MCF 10A (cell line): ENCODE data around the gene PNRC1. TPM values are rescaled to one million over a fixed set of nuclear protein-coding genes. Genes with fewer than 3 reads are reported as not detected.

Experiments
- BruUV-seq: library from RNA; stranded (reverse); fragments of 400-500 nt; replicated peaks from 2 replicates; lab custom pipeline; 2021; lab: Mats Ljungman, UMichigan
- CTCF ChIA-PET: fragments of 300-600 bp; sonication (Branson Sonifier 250); formaldehyde crosslinking; extraction: SDS; loops from one replicate; lab custom pipeline; 2021; ENCODE audit warnings: antibody characterized with exemption, inconsistent platforms; lab: Yijun Ruan, JAX
- POLR2A ChIA-PET: fragments of 300-600, 350-650 bp; sonication (Branson Sonifier 250); formaldehyde crosslinking; extraction: SDS; loops from one replicate; lab custom pipeline; 2020; ENCODE audit warnings: antibody characterized with exemption, inconsistent platforms; lab: Yijun Ruan, JAX
- DNase-seq: peaks from one replicate; pipeline ENCODE4 v3.0.0-alpha.2; 2018; ENCODE audit not compliant: unreplicated experiment
- H3K27ac Mint-ChIP-seq: one replicate; pipeline ENCODE4 v1.8.0; 2022; ENCODE audit warnings: mild to moderate bottlenecking, low read depth, mixed read lengths; ENCODE audit not compliant: unreplicated experiment
- H3K27me3 Mint-ChIP-seq: one replicate; pipeline ENCODE4 v1.8.0; 2022; ENCODE audit warnings: mixed read lengths; ENCODE audit not compliant: insufficient read depth, unreplicated experiment
- H3K36me3 Mint-ChIP-seq: one replicate; pipeline ENCODE4 v1.8.0; 2022; ENCODE audit warnings: mild to moderate bottlenecking, moderate library complexity, mixed read lengths; ENCODE audit not compliant: insufficient read depth, unreplicated experiment
- H3K4me1 Mint-ChIP-seq: one replicate; pipeline ENCODE4 v1.8.0; 2022; ENCODE audit warnings: mixed read lengths; ENCODE audit not compliant: insufficient read depth, unreplicated experiment
- H3K4me3 Mint-ChIP-seq: one replicate; pipeline ENCODE4 v1.8.0; 2022; ENCODE audit warnings: mild to moderate bottlenecking, moderate library complexity, mixed read lengths; ENCODE audit not compliant: unreplicated experiment
- H3K9me3 Mint-ChIP-seq: one replicate; pipeline ENCODE4 v1.8.0; 2022; ENCODE audit warnings: mixed read lengths; ENCODE audit not compliant: unreplicated experiment
- CTCF ChIP-seq: fragments of 200-600 bp; IDR thresholded peaks from one replicate; pipeline ENCODE4 v1.8.0; 2022; ENCODE audit warnings: antibody characterized with exemption, mild to moderate bottlenecking; ENCODE audit not compliant: unreplicated experiment
- intact Hi-C: fragments of 100-400 bp; cut with micrococcal nuclease; formaldehyde crosslinking; loops from 2 replicates; pipeline ENCODE4 v1.14.1; 2022
- total RNA-seq: library from RNA; stranded (reverse); gene quantifications from 2 replicates; pipeline ENCODE4 v1.2.3, GENCODE V29; 2022

PNRC1 gene
- total RNA-seq, 1 experiment from 2014 or later: 158 TPM

GRCh38 chr6:89131599-89131998 lies 51.0 kb downstream of the PNRC1 start:
- DNase-seq: no peak
- Mint-ChIP-seq H3K36me3 (no peaks in the 10 kb centered on the region), H3K9me3 (peaks cover 7% of the 10 kb centered on the region), H3K4me3 (no peak overlapping the region), H3K27ac (no peak overlapping the region), H3K4me1 (no peaks in the 10 kb centered on the region), H3K27me3 (no peaks in the 10 kb centered on the region)
- intact Hi-C loops: no loop called here
- no TSS peak for BruUV-seq
- CTCF ChIA-PET: no interaction called here
- POLR2A ChIA-PET: interaction anchor here (0.7 to 1.0 kb wide), 2 partner anchors 14 to 49 kb away, joined by 3 to 5 read pairs; partner anchors contain the start of gene PM20D2
- no peak for TF ChIP-seq CTCF

GRCh38 chr6:89132057-89132456 lies 51.5 kb downstream of the PNRC1 start:
- no TSS peak for BruUV-seq
- no peaks in the 10 kb centered on the region for H3K27me3 Mint-ChIP-seq
- CTCF ChIA-PET: no interaction called here
- intact Hi-C loops: no loop called here
- H3K4me3 Mint-ChIP-seq: no peak overlapping the region
- no peaks in the 10 kb centered on the region for H3K36me3 Mint-ChIP-seq
- no peak overlapping the region for H3K27ac Mint-ChIP-seq
- H3K9me3 Mint-ChIP-seq: peaks cover 7% of the 10 kb centered on the region
- TF ChIP-seq CTCF: no peak
- no peaks in the 10 kb centered on the region for H3K4me1 Mint-ChIP-seq
- POLR2A ChIA-PET: no interaction called here
- no peak for DNase-seq

- Mint-ChIP-seq H3K36me3 (no peaks in the 10 kb centered on the region), H3K4me1 (no peaks in the 10 kb centered on the region), H3K9me3 (no peaks in the 10 kb centered on the region), H3K27ac (no peak overlapping the region), H3K27me3 (no peaks in the 10 kb centered on the region), H3K4me3 (no peak overlapping the region)
- DNase-seq: no peak
- ChIA-PET POLR2A (interaction anchor here (0.8 to 1.1 kb wide), 2 partner anchors 11 to 12 kb away, joined by 5 to 6 read pairs; partner anchors contain the start of gene PM20D2), CTCF (interaction anchor here (0.6 to 1.4 kb wide), 4 partner anchors 11 to 1186 kb away, joined by 3 to 6 read pairs (median 4); no protein-coding TSS in a partner anchor)
- intact Hi-C loops: no loop called here
- no TSS peak for BruUV-seq
- TF ChIP-seq CTCF: no peak
Measured at GRCh38 chr6:89133981-89134380, 53.4 kb downstream of the PNRC1 start.

GRCh38 chr6:89134723-89135122 lies 54.2 kb downstream of the PNRC1 start:
- no peak overlapping the region for H3K4me3 Mint-ChIP-seq

More at GRCh38 chr6:89134723-89135122, 54.2 kb downstream of the PNRC1 start:
- H3K36me3 Mint-ChIP-seq: no peaks in the 10 kb centered on the region
- CTCF ChIA-PET: interaction anchor here (0.5 to 1.4 kb wide), 4 partner anchors 12 to 1187 kb away, joined by 3 to 6 read pairs (median 4); no protein-coding TSS in a partner anchor
- DNase-seq: no peak
- H3K4me1 Mint-ChIP-seq: peaks cover 6% of the 10 kb centered on the region
- intact Hi-C loops: no loop called here
- BruUV-seq: no TSS peak
- no peak for TF ChIP-seq CTCF
- H3K9me3 Mint-ChIP-seq: no peaks in the 10 kb centered on the region
- POLR2A ChIA-PET: interaction anchor here (0.6 to 1.0 kb wide), 3 partner anchors 10 to 362 kb away, joined by 3 to 4 read pairs (median 4); no protein-coding TSS in a partner anchor
- no peaks in the 10 kb centered on the region for H3K27me3 Mint-ChIP-seq
- no peak overlapping the region for H3K27ac Mint-ChIP-seq

Other genes starting within 250 kb of the PNRC1 start
- gene RNGTT, start 117.1 kb upstream of the PNRC1 start, total RNA-seq: 14.6 and 20.6 TPM in 2 replicates
- 1.1 and 1.2 TPM in 2 replicates for gene SRSF12, start 37.3 kb downstream of the PNRC1 start, total RNA-seq
- gene PM20D2, start 65.3 kb downstream of the PNRC1 start, total RNA-seq: 9.9 and 11.9 TPM in 2 replicates
- gene GABRR1, start 136.6 kb downstream of the PNRC1 start, total RNA-seq: not detected in 2 replicates
- not detected in 2 replicates for gene GABRR2, start 234.5 kb downstream of the PNRC1 start, total RNA-seq